Measurements from ENCODE around the gene KCNJ9.
"Not testable (repeated sequence)": the region's sequence is repeated elsewhere in the genome, so short reads cannot be mapped to it uniquely, and the experiment has no call there.

Gene KCNJ9

DNA sequence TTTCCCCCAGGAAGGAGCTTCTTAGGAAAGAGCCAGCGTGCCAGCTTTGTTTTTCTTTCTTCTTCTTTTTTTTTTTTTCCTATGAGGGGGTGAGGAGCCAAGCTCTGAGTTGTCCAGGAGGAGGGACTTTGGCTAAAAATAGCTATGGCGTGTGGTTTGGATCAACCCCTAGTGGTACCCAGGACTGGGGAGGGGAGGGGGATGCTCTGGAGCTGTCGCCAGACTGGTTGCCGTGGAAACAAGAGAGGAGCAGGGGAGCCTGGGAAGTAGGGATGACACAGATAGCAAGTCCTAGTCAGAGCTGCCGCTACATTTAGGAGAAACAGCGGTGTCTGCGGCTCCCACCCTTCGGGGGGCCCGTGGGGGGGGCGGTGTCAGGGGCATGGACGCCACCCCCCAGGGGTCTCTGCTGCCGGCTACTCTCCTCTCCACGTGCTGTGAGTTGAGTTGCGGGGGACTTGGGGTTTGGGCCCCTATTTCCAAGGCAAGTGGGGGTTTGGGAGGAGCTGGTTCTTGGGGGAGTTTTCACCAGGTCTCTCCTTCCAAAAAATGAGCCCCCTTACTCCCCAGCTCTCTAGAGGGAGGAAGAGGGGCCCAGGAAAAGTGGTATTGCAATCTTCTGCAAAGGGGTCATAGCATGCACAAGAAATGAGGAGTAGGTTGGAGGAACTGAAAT, at the start of gene KCNJ9:
Gene KCNJ9, plus strand, starts transcription at position 278 of the 676 bp plus-strand sequence. CDS start 2,493 bp downstream, outside the sequence.
- DNase-seq (ENCODE audit: low read depth in 1 of 2, low spot score in 1 of 2) = no peak

GRCh38 chr1:160032165-160032820, 49.0 kb upstream of the KCNJ9 start:
- DNase-seq (ENCODE audit: low read depth in 1 of 2, low spot score in 1 of 2) = no peak

- no peak for DNase-seq (ENCODE audit: low read depth in 1 of 2, low spot score in 1 of 2)
Measured at GRCh38 chr1:160040476-160040875, 40.9 kb upstream of the KCNJ9 start.

- DNase-seq (ENCODE audit: low read depth in 1 of 2, low spot score in 1 of 2) = no peak
Measured at GRCh38 chr1:160043543-160043942, 37.8 kb upstream of the KCNJ9 start.

- DNase-seq (ENCODE audit: low read depth in 1 of 2, low spot score in 1 of 2) = no peak
Measured at GRCh38 chr1:160045653-160046052, 35.7 kb upstream of the KCNJ9 start.

DNA sequence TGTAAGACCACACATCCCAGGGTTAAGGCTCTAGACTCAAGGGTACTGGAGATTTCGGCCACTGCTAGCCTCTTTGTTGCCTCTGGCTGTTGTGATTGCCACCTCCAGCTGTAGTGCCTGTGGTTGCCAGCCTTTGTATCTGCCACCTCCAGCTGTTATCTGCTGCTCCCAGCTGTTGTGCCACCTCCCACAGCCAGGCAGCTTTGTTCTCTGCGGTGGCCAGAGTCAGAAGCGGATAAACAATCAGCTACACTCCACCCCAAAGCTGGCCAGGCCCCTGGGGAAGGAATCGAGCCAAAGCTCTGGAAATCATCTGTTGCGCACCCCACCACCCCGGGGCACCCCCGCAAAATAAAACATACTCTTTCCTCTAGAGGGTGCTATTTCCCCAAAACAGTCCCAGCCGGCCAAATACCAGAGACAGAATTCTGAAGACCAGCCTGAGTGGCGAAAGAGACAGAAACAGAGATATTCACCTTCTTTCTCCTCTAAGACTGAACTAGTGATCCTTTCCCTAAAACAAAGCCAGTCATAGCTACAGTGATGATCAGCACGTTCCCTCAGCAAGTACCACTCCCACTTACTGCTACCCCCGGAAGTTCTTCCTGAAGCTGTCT, 34.7 kb upstream of the KCNJ9 start:
- no peak for DNase-seq (ENCODE audit: low read depth in 1 of 2, low spot score in 1 of 2)

DNA sequence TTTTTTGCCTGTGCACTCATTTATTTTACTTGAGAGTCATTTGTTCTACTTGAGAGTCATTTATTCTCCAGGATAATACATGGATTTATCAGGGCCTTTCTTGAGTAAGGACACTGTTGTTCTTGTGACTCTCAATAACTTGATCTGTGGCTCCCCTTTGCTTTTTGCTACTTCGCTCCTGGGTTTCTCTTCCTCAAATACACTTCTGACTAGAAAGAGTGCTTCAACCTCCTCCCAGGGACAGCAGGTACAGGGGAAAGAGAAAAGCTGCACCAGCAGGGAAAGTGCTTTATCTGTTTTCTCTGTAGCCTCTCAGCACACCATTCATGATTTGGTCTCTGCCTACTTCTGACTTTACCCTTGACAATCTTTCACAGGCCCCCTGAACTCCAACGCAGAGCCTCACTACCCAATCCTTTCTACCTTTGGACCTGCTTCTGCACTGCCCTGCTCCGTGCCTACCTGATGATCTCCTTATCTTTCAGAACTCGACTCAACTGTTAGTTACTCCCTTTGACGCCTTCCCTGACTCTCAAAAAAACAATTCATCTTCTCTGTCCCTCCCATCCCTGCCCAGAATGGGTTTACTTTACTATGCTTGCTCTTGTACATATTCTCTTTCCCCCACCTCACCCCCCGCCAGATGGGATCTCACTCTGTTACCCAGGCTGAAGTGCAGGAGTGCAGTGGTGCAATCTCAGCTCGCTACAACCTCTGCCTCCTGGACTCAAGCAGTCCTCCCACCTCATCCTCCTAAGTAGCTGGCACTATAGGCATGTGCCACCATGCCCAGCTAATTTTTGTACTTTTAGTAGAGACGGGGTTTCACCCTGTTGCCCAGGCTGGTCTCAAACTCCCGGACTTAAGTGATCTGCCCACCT, 34.0 kb upstream of the KCNJ9 start:
- DNase-seq (ENCODE audit: low read depth in 1 of 2, low spot score in 1 of 2) = no peak

GRCh38 chr1:160048335-160048734, 33.0 kb upstream of the KCNJ9 start:
- no peak for DNase-seq (ENCODE audit: low read depth in 1 of 2, low spot score in 1 of 2)

GRCh38 chr1:160049101-160049500, 32.2 kb upstream of the KCNJ9 start:
- DNase-seq (ENCODE audit: low read depth in 1 of 2, low spot score in 1 of 2) = no peak

GRCh38 chr1:160050182-160050581, 31.2 kb upstream of the KCNJ9 start:
- not testable (repeated sequence) for DNase-seq (ENCODE audit: low read depth in 1 of 2, low spot score in 1 of 2)

- DNase-seq (ENCODE audit: low read depth in 1 of 2, low spot score in 1 of 2) = no peak
Measured at GRCh38 chr1:160050619-160051018, 30.7 kb upstream of the KCNJ9 start.

GRCh38 chr1:160052936-160053335, 28.4 kb upstream of the KCNJ9 start:
- no peak for DNase-seq (ENCODE audit: low read depth in 1 of 2, low spot score in 1 of 2)

DNA sequence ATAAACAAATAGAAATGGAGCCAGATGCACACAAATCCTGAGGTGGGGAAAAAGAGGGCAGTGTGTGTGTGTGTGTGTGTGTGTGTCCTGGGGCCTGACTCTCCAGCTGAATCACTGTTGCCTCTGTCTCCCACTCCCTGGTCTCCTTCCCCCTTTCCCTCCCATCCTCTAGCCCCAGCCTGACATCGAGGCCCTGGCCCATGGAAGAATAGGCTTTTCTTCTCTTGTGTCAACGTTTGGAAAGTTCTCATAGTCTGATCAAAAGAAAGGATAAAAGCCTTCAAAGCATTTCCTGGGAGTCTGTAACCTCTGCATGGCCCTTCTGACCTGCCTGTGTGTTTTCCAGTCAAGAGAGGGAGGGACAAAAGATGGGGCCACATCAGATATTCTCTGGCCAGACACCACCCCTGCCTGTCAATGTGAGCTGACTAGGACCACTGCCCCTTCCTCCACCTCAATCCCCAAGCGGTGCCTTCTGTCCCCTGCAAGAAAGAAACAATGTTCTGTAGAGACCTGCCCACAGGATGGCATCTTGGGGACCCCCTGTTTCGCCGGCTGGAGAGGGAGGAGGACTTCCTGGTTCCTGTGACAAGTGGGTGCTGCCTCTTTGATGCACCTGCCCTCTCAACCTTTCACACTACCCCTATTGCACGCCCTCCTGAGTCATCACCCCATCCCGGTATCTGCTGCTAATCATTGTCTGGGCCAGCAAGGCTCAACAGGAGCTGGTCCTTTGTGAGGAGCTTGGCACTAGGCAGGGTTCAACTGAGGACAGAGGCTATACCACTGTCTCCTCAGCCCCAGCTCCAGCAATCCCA, 27.6 kb upstream of the KCNJ9 start:
- DNase-seq (ENCODE audit: low read depth in 1 of 2, low spot score in 1 of 2) = no peak

DNA sequence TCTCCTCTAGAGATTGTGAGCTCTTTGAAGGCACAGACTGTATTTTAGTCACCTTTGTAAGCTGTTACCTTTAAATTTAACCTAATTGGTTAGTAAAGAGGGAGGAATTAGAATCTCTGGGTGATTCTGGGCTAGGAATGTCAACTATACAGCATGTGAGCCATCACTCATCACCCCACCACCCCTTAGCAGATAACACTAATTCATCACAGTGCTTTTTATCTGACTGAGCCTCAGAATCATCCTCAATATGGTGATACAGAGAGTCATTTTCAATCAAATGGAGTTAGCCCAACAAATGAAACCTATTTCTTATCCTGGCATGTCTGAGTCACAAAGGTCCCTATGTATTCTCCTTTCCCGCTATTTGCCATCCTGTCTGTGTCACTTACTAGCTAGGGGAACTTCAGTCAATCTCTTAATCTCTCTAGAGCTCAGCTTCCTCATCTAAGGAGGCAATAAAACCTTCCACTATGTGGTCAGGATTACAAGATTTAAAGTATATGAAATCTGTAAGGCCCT, 24.6 kb upstream of the KCNJ9 start:
- DNase-seq (ENCODE audit: low read depth in 1 of 2, low spot score in 1 of 2) = no peak

DNA sequence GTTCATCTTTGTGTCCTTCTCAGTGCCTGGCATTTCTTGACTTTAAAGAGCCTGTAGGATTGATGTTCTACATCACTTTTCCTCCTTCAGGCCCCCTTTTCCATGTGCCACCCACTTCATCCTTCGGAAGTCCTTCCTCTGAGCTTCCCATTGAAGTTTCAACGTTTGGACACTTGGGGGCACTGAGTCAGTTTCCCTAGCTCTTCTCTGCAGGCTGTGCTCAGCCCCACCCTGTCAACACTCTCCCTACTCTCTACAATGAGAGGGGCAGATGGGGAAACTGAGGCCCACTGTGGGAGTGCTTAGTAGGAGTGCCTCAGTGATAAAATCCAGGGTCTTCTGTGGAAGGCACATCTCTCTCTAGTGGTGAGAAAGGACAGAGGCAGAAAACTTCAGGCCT, 23.3 kb upstream of the KCNJ9 start:
- DNase-seq (ENCODE audit: low read depth in 1 of 2, low spot score in 1 of 2) = no peak

DNA sequence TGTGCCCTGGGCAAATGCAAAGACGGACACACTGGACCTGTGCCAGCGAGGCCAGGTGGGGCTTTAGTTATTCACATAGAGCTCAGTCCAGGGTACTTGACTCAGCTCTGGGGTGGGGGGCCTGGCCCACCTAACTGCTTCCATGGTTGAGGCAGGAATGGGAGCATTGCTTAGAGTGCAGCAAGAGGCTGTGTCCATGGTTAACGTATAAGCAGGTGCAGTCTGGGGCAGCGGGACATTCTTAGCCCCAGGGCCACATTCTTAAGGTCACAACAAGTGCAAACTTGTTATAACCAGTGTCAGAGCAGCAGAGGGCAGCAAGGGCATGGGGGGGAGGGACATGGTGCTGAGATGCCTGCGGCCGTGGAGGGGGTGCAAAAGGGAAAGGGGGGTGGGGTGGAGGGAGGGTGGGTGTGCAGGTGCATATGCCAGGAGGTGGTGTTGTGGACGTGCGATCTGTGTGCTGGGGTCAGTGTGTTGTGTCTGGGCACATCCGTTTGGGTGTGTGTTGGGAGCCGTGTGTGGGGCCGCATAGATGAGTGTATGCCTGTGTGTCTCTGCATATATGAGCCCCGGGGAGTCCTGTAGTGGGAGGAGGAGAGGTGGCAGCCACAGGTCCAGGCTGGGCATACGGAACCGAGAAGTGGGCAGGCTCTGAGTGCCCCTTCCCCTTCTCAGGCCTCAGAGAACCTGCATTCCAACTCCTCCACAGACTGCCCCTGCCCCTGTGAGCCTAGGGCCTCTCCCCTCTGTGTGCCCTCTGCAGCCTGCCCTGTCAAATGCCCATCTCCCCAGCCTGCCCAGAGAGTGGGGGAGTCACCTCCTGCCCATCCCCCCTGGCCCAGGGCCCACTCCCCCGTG, 19.7 kb upstream of the KCNJ9 start:
- no peak for DNase-seq (ENCODE audit: low read depth in 1 of 2, low spot score in 1 of 2)

- DNase-seq (ENCODE audit: low read depth in 1 of 2, low spot score in 1 of 2) = no peak
Measured at GRCh38 chr1:160062230-160062532, 19.2 kb upstream of the KCNJ9 start.

DNA sequence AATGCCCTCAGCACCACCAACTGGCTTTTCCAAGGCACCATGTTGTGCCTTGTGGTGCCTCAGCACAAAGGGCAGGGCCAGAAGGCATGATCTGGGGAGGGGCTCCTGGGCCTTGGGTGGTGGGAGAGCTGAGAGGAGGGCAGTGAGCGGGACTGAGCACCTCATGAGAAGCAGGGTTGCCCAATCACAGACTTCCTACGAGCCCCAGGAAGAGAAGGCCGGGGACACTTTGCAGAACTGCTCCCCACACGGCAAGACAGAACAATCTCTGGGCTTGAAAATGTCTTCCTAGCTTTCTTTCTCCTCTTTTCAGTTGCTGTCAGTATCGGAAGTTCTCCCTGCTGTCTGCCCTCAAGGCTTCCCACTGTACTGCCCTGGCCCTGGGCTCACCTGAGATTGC, 18.2 kb upstream of the KCNJ9 start:
- no peak for DNase-seq (ENCODE audit: low read depth in 1 of 2, low spot score in 1 of 2)

GRCh38 chr1:160064164-160064563, 17.2 kb upstream of the KCNJ9 start:
- no peak for DNase-seq (ENCODE audit: low read depth in 1 of 2, low spot score in 1 of 2)

- DNase-seq (ENCODE audit: low read depth in 1 of 2, low spot score in 1 of 2) = no peak
Measured at GRCh38 chr1:160064746-160065145, 16.6 kb upstream of the KCNJ9 start.
